Iris pigment epithelial cell (primary cell): Measurements from ENCODE around the gene ROBO1.
A peak's percentile ranks its signal among the peaks of the same experiment; 100 is the strongest.
"Not testable (repeated sequence)": the region's sequence is repeated elsewhere in the genome, so short reads cannot be mapped to it uniquely, and the experiment has no call there.

Experiments used
- DNase-seq: peaks from one replicate; pipeline ENCODE4 v3.0.0-alpha.2; 2011; ENCODE audit warnings: low read depth

Gene ROBO1

DNA sequence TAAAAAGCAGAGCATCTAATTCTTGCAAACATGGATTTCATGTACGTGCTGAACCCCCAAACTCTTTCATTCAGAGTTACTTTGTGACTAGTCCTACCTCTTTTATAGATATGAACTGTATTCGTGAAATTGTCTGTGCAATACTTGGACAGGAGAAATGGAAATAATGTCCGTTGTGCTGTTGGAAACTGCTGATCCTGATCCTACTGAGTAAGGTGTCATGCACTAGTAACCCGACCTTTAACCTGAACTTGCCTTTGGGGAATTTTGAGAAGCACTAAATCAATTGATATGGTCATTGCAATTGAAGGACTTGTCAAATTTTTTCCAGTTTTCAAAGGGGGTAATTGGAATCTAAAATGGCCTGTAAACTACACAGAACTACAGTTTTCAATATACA is 856.4 kb downstream of the ROBO1 start:
- no peak for DNase-seq

DNA sequence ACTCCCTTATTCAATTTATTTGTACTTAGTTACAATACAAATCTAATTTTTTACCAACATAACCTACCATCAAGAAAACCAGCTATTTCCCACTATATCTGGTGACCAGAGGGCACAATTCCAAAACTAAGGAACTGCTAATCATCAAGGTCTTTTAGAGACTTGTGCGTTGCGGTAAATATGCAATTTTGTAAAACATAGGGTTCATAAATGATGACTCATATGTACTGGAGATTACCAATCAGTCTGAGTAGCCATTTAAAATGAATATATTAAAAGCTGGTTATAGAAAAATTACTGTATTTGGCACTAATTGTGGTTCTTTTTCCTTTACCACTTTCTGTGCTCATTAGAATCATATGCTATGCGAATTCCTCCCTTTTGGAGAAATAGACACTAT is 859.6 kb downstream of the ROBO1 start:
- peak; percentile 76 for DNase-seq

- peak; percentile 75 for DNase-seq
Measured at GRCh38 chr3:78907367-78907766, 860.4 kb downstream of the ROBO1 start.

DNA sequence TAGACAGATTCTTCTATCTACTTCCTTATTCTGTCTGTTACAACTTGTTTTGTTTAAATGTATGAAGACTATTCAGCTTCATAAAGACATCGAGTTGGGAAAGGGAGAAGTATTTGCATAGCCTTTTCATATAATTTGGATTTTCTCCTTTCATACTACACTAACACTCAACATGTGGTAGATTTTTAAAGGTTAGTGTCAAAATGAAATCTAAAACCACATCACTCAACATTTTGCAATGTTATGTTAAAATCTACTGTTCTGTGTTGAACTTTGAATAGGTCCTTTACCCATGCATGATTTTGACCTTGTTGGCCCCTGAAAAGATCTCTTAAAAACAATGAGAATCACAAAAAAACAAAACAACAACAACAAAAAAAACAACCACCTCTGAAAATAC is 860.9 kb downstream of the ROBO1 start:
- DNase-seq = no peak

GRCh38 chr3:78906245-78906644 is 861.6 kb downstream of the ROBO1 start:
- no peak for DNase-seq

DNA sequence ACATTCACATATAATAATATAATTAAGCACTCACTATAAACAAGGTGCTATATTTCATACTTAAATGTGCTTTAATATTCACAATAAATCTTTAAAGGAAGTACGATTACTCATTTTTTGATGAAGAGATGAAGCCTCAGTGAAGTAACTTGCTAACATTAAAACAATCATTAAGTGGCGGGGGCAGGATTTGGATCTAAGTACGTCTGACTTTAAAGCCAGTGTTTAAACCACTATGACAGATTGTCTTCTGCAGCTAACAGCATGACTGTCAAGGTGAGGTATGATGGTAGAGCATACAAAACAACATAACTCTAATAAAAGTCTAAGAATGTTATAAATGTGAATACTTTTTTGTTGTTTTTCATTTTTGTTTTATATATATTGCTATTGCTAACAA is 862.1 kb downstream of the ROBO1 start:
- DNase-seq = no peak

DNA sequence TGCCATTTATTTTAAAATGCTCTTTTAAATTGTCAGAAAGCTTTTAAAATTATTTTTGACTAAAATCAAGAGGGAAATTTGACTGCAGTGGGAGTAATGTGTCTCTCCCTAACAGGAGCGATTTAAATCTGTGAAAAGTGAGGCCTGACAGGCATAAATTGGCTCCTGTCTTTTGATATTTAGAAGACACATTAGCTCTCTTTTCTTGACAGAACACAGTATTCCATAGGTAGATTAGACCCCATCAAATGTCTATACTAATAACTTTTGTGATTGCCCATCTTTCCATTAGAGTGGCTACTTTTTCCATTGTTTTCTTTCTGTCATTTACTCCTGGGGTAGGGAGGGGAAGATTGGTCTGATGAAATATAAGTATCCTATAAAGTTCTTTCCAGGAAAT is 866.3 kb downstream of the ROBO1 start:
- DNase-seq = no peak

DNA sequence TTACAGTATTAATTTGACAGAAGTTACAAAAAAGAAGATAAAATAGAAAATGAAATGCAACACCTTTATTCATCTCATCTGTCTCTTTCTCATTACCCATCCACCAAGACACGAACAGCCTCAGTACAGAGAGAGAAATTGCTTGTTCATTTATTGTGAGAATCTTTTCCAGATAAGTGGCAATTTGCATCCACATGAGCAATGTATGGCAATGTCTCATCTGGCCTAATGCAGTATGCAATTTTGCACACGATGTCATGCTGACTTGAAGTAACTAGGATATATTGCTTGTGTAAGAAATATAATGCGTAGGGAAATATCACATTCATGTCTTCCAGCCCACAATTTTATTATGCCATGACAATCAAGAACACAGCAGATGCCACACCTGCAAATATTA is 866.9 kb downstream of the ROBO1 start:
- DNase-seq = no peak

DNA sequence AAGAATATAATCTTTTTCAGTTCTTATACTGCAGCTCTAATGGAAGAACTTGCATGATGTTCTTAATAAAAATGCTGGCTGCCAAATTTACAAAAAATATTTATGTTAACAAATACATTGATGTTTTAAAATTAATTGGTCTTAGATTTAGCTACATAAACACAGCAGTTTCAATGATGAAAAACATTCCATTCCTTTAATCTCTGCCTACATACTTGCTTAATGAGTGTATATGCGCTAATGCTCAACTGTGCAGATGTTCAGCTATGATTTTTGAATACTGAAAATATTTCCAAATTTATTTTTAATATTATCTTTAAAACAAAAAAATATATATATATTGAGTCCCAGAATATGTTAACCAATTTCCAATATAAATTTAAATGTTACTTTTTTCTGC is 867.4 kb downstream of the ROBO1 start:
- peak; percentile 38 for DNase-seq

DNA sequence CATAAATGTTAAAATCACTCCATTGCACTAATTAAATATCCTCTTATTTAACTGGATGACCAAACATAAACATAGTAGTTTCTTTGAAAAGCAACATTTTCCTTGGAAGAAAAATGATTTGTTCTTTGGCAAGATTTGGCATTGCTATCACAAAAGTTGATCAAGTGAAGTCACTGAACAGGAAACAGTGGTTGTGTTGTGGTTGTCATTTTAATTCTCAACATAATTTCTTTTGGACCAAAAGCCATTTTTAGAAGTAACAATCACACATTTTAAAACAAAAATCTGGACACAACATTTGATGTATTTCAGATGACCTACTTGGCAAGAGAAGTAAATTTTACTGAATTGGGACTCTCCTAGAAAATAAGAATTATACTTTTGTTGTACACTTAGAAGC is 872.3 kb downstream of the ROBO1 start:
- peak; percentile 70 for DNase-seq

GRCh38 chr3:78894787-78895186 is 873.0 kb downstream of the ROBO1 start:
- no peak for DNase-seq

DNA sequence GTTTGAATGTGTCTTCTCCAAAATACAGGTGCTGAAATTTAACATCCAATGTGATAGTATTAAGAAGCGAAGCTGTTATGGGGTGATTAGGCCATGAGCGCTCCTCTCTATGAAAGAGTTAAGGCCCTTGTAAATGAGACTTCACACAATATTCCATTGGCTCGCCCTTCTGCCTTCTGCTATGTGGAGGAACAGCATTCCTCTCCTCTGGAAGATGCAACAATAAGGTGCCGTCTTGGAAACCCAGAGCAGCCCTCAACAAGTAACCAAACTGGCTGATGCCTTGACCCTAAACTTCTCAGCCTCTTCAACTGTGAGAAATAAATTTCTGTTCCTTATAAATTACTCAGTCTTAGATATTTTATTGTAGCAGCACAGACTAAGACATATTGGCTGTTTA is 874.6 kb downstream of the ROBO1 start:
- no peak for DNase-seq

DNA sequence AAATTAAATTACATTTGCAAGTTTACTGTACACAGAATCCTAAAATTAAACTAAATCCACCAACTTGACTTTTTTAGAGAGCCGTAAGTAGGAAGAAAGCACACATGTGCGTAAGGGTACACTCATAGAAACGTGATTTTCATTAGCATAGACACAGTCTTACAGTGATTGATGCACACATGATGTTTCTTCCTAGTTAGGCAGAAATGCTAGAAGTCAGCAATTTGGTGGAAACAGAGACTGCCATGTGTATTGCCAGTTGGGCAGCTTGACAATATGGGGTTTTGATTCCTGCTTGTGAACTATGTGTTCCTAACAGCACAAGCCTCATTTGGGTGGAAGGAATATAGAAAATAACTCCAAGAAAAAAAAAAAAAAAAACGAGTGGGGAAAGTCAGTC is 878.5 kb downstream of the ROBO1 start:
- DNase-seq = no peak

GRCh38 chr3:78888635-78889034 is 879.2 kb downstream of the ROBO1 start:
- DNase-seq = peak; percentile 34

- DNase-seq = peak; percentile 88
Measured at GRCh38 chr3:78887547-78888011, 880.2 kb downstream of the ROBO1 start.

DNA sequence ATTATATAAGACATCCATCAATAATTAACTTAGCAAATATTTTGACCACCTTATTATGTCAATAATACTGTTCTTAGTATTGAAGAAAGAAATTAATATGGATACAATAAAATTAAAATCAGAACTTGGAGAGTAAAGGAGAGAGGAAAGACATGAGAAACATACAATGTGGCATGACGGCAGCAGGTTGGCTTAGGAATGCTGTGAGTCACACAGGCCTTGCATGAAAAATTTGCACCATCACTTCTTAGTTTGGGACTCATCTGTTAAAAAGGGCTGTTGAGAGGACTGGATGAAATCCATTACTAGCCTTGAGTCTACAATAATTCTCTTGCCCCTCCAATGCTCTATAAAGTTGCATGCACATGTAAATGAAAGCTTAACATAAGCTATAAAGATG is 880.8 kb downstream of the ROBO1 start:
- peak; percentile 88 for DNase-seq

GRCh38 chr3:78884567-78884966 is 883.2 kb downstream of the ROBO1 start:
- DNase-seq = not testable (repeated sequence)

DNA sequence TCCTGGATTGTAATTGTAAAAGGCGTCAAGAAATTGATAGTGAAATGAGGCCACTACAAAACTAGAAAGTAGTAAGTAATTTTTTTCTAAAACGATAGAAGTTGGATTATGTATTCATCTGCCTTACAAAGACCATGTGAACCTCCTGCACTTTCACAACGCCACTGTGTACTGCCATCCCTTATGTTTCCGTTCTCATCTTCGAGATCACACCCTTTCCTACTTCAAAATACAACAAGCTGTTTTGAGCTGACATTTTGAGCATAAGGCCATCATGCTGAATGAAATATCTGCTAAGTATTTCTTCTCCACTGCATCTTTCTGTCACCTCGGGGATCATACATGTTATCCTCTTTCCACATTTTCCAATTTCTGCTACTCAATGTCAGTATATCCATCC is 885.5 kb downstream of the ROBO1 start:
- no peak for DNase-seq

- DNase-seq = no peak
Measured at GRCh38 chr3:78881501-78881900, 886.3 kb downstream of the ROBO1 start.

DNA sequence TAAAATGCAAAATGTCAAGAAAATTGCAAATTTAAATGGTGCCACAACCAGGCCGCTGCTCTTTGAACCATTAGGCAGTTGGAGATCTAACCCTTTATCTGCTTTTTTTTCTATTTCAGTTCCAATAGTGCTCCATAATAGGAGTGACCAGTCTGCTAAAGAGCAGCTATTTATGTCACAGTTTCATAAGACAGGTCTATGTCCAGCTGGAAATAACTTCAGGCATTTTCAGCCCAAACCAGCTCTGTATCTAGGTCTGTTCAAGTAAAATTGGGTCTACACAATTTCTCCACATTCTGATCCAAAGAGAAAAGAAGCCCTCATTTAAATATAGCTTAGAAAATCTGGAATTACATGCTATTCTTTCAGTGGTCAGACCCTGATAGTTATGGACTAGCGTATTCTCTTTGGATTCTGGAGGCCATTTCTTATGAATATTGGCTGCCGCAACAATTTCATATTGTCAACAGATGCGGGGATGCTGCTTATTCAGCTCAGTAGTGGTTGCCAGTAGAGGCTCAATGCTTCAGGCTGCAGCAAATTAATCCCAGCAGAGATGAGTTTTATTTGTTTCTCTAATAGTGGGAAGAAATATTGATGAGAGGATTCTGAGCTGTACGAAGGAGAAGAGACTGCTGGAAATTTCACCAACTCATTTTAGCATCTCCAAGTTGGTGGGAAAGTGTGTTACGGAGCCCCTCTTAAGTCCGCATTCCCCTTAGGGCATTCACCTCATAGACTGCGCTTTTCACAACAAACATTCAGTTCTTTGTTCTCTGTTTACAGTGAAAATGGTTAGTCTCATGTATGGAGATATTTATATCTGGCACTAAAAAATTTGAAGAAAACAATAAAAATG is 887.0 kb downstream of the ROBO1 start:
- no peak for DNase-seq

- DNase-seq = peak; percentile 25
Measured at GRCh38 chr3:78879295-78879860, 888.4 kb downstream of the ROBO1 start.

GRCh38 chr3:78878789-78879188 is 889.0 kb downstream of the ROBO1 start:
- no peak for DNase-seq

- DNase-seq = peak; percentile 85
Measured at GRCh38 chr3:78878011-78878410, 889.8 kb downstream of the ROBO1 start.

DNA sequence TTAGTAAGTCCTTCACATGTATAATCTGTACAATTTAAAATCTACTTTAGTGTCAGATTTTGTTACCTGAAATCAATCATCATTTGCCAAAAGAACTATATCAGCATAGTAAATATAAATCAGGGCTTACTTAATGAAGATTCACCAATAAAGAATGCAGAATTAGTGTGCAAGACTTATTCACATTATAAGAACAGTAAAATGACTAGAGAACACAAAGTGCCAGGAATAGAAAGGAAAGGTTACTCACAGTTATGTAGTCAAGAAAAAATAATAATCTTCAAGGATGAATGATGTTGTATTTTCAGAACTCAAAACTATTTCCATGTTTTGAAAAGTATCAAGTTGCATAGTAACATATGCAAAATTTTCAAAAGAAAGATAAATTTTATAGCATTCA is 891.9 kb downstream of the ROBO1 start:
- DNase-seq = peak; percentile 66
